ENCODE results near the gene CFAP61. TPM values are rescaled to one million over a fixed set of nuclear protein-coding genes. Genes with fewer than 3 reads are reported as not detected.

CFAP61 gene
- total RNA-seq, 1 donor from 2014 or later: 5.6 TPM

DNA sequence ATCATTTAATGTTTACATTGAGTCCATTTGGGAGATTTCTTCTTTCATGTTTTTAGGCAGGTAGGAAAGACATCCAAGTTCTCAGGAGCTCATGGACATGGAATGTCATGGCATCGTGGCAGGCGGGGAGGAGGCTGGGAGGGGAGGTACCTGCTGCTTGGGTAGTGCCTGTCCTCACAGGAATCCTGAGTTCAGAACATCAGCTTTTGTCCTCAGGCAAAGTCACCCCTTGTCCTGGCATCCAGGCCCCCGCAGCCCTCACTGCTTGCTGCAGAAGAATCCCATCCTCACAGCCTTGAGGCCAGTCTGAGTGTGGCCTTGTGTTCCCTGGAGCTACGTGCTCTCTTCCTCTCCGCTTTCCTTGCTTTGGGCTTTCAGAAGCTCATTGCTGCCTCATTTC is 157.4 kb downstream of the CFAP61 start:
- H3K27me3 Mint-ChIP-seq: peaks cover 11% of the 10 kb centered on the region
- H3K27ac Mint-ChIP-seq: no peak overlapping the region
- no peak for DNase-seq (ENCODE audit: extremely low spot score, unreplicated experiment)
- H3K4me3 Mint-ChIP-seq: no peak overlapping the region
- H3K9me3 Mint-ChIP-seq: no peaks in the 10 kb centered on the region
- no peaks in the 10 kb centered on the region for H3K36me3 Mint-ChIP-seq
- TF ChIP-seq, protein P1, sequence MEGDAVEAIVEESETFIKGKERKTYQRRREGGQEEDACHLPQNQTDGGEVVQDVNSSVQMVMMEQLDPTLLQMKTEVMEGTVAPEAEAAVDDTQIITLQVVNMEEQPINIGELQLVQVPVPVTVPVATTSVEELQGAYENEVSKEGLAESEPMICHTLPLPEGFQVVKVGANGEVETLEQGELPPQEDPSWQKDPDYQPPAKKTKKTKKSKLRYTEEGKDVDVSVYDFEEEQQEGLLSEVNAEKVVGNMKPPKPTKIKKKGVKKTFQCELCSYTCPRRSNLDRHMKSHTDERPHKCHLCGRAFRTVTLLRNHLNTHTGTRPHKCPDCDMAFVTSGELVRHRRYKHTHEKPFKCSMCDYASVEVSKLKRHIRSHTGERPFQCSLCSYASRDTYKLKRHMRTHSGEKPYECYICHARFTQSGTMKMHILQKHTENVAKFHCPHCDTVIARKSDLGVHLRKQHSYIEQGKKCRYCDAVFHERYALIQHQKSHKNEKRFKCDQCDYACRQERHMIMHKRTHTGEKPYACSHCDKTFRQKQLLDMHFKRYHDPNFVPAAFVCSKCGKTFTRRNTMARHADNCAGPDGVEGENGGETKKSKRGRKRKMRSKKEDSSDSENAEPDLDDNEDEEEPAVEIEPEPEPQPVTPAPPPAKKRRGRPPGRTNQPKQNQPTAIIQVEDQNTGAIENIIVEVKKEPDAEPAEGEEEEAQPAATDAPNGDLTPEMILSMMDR (conservative IDR thresholded peaks at IDR 0.05): no peak
- peaks cover 27% of the 10 kb centered on the region for H3K4me1 Mint-ChIP-seq (ENCODE audit: unreplicated experiment)

DNA sequence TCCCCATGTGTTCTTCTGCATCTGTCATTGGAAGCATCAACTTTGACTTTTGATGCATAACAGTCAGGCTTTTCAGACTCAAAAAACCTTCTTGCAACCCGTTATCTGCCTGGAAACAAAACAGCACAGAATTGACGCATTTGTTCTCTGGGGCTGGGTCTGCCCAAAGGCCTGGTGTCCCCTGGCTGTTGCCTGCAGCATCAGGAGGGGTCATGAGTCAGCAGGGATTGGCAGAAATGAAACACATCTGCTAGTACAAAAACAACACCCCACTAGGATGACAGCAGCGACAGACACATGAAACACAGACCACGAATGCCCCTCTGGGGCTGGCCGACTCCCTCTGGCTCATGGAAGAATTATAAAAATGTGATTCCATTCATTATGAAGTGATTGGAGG is 158.0 kb downstream of the CFAP61 start:
- H3K36me3 Mint-ChIP-seq: no peaks in the 10 kb centered on the region
- H3K27ac Mint-ChIP-seq: no peak overlapping the region
- H3K4me1 Mint-ChIP-seq (ENCODE audit: unreplicated experiment): peaks cover 27% of the 10 kb centered on the region
- H3K9me3 Mint-ChIP-seq: no peaks in the 10 kb centered on the region
- H3K4me3 Mint-ChIP-seq: no peak overlapping the region
- H3K27me3 Mint-ChIP-seq: peaks cover 10% of the 10 kb centered on the region
- DNase-seq (ENCODE audit: extremely low spot score, unreplicated experiment): no peak
- TF ChIP-seq, protein P1 (conservative IDR thresholded peaks at IDR 0.05): no peak

DNA sequence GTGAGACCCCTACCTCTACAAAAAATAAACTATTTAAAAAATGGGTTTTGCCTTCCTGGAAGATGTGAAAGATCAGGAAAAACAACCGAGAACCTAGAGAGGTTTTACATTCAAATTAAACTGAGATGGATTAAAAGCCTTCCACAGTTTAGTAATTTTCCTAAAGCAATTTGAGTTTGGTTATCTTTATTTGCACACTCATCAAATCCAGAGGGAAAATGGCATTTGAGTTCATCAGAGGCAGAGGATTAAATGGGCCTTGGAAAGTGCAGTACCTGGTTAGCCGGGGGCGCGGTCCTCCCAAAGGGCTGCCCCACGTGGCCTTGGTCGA is 158.6 kb downstream of the CFAP61 start:
- TF ChIP-seq, protein P1 (conservative IDR thresholded peaks at IDR 0.05): no peak
- H3K27me3 Mint-ChIP-seq: peaks cover 9% of the 10 kb centered on the region
- no peaks in the 10 kb centered on the region for H3K9me3 Mint-ChIP-seq
- no peak overlapping the region for H3K4me3 Mint-ChIP-seq
- H3K36me3 Mint-ChIP-seq: no peaks in the 10 kb centered on the region
- no peak overlapping the region for H3K27ac Mint-ChIP-seq
- DNase-seq (ENCODE audit: extremely low spot score, unreplicated experiment): no peak
- peaks cover 27% of the 10 kb centered on the region for H3K4me1 Mint-ChIP-seq (ENCODE audit: unreplicated experiment)

DNA sequence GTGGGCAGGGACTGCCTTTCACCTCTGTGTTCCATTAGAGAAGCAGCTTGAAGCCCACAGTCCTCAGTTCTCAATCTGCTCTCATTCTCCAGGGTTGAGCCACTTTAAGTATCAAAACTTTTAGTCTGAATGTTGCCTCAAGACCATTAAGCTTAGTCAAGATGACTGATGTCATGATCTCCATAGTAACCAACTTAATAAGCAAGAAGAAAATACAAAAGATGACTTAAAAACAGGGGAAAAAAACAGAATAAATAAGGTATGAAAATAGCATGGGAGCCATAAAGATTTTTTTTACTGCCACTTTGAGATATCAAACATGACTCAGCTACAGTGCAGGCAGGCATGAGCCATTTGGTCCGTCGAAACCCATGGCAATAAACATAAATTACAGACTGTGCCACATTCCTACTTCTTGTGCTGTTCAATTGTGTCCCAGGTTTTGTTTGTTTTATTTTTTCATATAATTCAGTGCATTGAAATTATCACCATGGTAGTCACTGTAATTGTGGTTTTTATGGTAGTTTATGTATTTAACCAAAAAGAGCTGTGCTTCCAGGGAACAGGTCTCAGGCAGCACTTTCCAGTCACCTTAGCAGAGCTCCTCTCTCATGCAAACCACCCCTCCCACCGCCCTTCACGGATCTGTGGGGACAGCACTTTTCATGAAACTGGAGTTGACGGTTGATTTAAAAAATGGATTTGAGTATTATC is 159.1 kb downstream of the CFAP61 start:
- no peaks in the 10 kb centered on the region for H3K9me3 Mint-ChIP-seq
- no peak for DNase-seq (ENCODE audit: extremely low spot score, unreplicated experiment)
- no peak overlapping the region for H3K27ac Mint-ChIP-seq
- peaks cover 27% of the 10 kb centered on the region for H3K4me1 Mint-ChIP-seq (ENCODE audit: unreplicated experiment)
- TF ChIP-seq, protein P1 (conservative IDR thresholded peaks at IDR 0.05): no peak
- no peaks in the 10 kb centered on the region for H3K36me3 Mint-ChIP-seq
- peaks cover 4% of the 10 kb centered on the region for H3K27me3 Mint-ChIP-seq
- H3K4me3 Mint-ChIP-seq: no peak overlapping the region

DNA sequence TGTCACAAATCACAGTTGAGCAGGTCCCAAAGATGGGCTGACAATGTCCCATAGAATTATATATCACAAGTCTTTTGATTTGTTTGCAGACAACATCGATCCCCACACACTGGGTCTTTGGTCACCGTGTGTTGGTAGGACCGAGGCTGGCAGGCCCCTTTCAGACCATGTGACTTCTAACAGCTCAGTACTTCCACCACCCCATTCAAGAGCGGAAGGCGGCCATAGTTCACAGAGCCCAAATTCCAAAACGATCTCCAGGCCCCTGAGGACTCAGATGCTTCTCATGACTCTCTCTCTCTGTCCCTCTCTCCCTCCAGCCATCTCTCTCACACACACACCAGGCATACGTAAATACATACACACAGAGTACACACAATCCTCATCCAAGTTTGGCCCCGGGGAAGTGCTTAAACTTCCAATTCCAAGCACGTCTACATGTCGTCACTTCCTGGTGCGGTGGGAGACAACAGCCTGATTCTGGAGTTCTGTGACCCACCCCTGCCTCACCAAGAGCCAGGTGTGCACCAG is 159.7 kb downstream of the CFAP61 start:
- peaks cover 27% of the 10 kb centered on the region for H3K4me1 Mint-ChIP-seq (ENCODE audit: unreplicated experiment)
- no peaks in the 10 kb centered on the region for H3K36me3 Mint-ChIP-seq
- H3K27ac Mint-ChIP-seq: no peak overlapping the region
- no peaks in the 10 kb centered on the region for H3K9me3 Mint-ChIP-seq
- TF ChIP-seq, protein P1 (conservative IDR thresholded peaks at IDR 0.05): no peak
- no peak overlapping the region for H3K4me3 Mint-ChIP-seq
- H3K27me3 Mint-ChIP-seq: peaks cover 3% of the 10 kb centered on the region
- DNase-seq (ENCODE audit: extremely low spot score, unreplicated experiment): no peak
